Fibroblast of villous mesenchyme (primary cell): ENCODE results near the gene YES1. TPM values are rescaled to one million over a fixed set of nuclear protein-coding genes. Genes with fewer than 3 reads are reported as not detected.
"Not testable (repeated sequence)": the region's sequence is repeated elsewhere in the genome, so short reads cannot be mapped to it uniquely, and the experiment has no call there.

Experiments
- DNase-seq: peaks from one replicate; pipeline ENCODE4 v3.0.0-alpha.2; 2010; ENCODE audit warnings: low read depth
- H3K4me3 ChIP-seq: 2 replicates; pipeline ENCODE4 v1.5.1; 2011; ENCODE audit warnings: low read depth, mild to moderate bottlenecking, low read length
- CTCF ChIP-seq: IDR thresholded peaks from 2 replicates; pipeline ENCODE4 v1.5.1; 2012; ENCODE audit warnings: low read depth, mild to moderate bottlenecking, low read length; ENCODE audit not compliant: insufficient read depth
- total RNA-seq: library from RNA; depleted of rRNA; stranded (reverse); fragments of >200 nt; gene quantifications from 2 replicates; pipeline ENCODE4 v1.2.3, GENCODE V29; 2012

YES1 gene
- total RNA-seq, 1 donor: 87.7 TPM

- no peak for TF ChIP-seq CTCF
- H3K4me3 ChIP-seq: no peak overlapping the region
- no peak for DNase-seq
Observed at GRCh38 chr18:789397-789796, 22.6 kb downstream of the YES1 start.

GRCh38 chr18:785242-785641 lies 26.8 kb downstream of the YES1 start:
- no peak for TF ChIP-seq CTCF
- no peak for DNase-seq
- H3K4me3 ChIP-seq: no peak overlapping the region

- no peak for DNase-seq
- no peak for TF ChIP-seq CTCF
- H3K4me3 ChIP-seq: no peak overlapping the region
Observed at GRCh38 chr18:784470-785172, 27.4 kb downstream of the YES1 start.

- no peak overlapping the region for H3K4me3 ChIP-seq
- TF ChIP-seq CTCF: no peak
- DNase-seq: no peak
Observed at GRCh38 chr18:778194-778927, 33.7 kb downstream of the YES1 start.

- no peak for TF ChIP-seq CTCF
- no peak overlapping the region for H3K4me3 ChIP-seq
- peak; percentile 7 for DNase-seq
Observed at GRCh38 chr18:777021-777420, 35.0 kb downstream of the YES1 start.

GRCh38 chr18:776044-776443 lies 36.0 kb downstream of the YES1 start:
- not testable (repeated sequence) for DNase-seq, H3K4me3 ChIP-seq

- no peak for DNase-seq
- no peak for TF ChIP-seq CTCF
- H3K4me3 ChIP-seq: no peak overlapping the region
Observed at GRCh38 chr18:774811-775210, 37.2 kb downstream of the YES1 start.
